Stimulated activated CD4-positive, alpha-beta T cell treated with anti-CD3 and anti-CD28 coated beads, Interleukin-15, amount 100 ng/mL, for 24 hours (primary cell): Measurements from ENCODE around the gene MORF4L1.
"Not testable (repeated sequence)": the region's sequence is repeated elsewhere in the genome, so short reads cannot be mapped to it uniquely, and the experiment has no call there.

Source experiments
- DNase-seq: peaks from one replicate; pipeline ENCODE4 v3.0.0-alpha.2; 2020

MORF4L1 gene

DNA sequence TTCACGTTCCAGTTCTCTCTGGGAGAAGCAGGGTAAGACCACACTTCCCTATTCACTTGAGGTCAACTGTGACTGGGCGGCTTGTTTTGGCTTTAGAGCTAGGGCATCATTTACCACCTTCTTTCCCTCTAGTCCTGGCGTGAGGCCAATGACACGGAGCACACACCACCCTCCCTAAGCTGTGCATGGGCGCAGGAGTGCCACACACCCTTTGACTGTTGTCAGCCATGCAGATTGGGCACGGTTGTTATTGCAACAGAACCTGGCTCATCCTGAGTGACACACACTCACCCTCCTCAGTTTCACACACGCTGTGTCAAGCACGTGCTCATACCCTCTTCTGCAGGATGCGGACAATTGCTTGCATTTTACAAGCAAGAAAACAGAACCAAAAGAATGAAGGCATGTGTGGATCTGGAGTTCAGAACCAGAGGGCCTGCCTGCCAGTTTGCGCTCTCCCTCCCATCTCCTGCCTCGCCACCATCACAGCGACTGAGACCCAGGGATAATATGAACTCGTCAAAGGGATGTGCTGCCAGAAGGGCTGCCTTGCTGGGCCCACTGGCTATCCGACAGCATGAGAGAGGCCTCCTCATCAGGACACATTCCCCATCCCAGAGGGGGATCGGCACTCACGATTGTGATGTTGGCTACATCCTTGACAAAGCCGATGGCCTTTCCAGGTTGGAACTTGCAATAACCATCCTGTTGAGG lies 54.5 kb downstream of the MORF4L1 start:
- no peak for DNase-seq

DNA sequence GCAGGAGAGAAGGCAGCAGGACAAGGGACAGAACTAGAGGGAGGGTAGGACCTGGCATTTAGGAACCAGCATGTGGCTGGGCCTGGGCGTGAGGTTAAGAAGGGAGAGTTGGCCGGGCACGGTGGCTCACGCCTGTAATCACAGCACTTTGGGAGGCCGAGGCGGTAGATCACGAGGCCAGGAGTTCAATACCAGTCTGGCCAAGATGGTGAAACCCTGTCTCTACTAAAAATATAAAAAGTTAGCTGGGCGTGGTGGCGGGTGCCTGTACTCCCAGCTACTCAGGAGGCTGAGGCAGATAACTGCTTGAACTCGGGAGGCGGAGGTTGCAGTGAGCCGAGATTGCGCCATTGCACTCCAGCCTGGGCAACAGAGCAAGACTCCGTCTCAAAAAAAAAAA lies 55.5 kb downstream of the MORF4L1 start:
- DNase-seq = not testable (repeated sequence)

DNA sequence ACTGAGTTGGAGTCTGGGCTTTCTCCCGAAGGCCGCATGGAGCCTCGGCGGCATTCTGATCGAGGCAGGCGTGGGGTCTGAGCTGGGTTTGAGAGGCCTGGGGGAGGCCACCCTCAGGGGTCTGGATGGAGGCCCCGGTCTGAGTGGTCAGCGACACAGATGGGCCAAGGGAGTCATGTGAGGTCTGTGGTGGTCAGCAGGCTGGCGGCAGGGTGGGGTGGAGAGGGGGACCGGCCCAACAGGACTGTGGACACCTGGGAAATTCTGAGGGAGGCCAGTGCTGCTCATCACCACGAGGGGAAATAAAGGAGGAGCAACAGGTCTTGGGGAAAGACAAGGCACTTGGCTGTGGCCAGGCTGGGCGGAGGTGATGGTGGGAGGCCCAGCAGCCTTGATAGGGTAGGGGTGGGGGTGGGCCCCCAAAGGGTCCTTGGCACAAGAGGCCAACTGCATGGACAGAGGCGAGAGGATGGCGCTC lies 56.0 kb downstream of the MORF4L1 start:
- no peak for DNase-seq

DNA sequence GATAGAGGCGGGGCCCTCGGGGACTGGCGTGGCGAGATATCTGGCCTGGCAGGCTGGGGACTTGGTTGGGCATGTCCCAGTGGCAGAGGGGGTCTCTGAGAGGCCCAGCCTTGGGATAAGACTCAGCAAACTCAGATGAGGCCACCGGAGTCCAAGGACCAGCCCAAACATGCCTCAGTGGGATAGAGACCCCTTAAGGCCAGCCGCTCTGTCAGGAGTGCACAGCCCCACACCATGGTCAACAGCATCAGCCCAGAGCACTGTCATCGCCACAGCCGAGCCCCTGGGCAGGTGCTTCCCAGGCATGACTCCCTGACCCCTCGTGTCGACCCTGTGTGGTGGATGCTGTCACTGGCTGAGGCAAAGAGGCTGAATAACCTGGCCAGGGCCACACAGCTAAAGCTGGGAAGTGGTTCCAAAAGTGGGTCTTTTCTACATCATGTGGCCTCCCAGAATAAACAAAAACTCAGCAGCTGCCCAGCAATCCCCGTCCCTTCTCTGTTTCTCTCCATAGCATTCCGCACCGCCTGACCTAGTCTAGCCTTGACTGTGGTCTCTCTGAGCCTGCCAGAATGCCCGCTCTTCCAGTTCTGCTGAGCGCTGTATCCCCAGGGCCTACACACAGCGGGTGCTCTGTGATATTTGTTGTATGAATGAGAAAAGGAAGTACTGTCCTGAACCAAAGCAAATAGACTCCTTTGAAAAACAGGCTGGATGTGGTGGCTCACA lies 57.0 kb downstream of the MORF4L1 start:
- DNase-seq = no peak

DNA sequence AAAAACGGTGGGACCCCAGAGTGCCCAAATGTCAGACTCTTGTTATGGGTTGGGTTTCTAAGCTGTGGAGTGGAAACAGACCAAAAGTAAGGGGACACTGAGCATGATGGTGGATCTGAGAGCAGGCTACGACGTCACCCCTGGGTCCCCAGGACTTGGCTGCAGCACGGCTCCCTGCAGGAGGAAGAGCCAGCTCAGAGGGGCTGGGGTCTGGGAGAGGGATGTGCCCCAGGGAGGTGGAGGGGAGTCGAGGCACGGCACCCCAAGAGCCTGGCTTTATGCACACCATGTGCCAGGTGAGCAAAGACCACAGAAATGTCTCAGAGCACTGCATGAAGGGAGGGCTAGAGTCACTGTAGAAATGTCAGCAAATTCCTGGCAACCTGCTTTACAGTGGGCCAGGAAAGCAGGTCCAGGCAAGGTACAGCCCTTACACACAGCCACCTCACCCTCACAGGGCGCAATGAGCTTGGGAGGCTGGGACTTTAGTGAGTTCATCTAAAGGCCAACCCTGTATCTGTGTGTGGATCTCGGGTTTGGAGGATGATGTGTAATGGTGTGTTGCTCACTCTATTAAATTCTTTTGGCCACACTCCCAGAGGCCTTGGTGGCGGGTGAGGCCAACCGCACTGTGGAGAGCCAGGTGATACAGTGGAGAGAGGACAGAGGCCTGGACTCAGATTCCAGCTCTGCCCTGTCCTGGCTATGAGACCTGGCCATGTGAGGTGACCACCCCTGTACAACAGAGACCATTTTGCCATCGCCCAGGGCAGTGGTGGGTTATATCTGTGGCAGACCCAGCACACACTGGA lies 58.1 kb downstream of the MORF4L1 start:
- no peak for DNase-seq

DNA sequence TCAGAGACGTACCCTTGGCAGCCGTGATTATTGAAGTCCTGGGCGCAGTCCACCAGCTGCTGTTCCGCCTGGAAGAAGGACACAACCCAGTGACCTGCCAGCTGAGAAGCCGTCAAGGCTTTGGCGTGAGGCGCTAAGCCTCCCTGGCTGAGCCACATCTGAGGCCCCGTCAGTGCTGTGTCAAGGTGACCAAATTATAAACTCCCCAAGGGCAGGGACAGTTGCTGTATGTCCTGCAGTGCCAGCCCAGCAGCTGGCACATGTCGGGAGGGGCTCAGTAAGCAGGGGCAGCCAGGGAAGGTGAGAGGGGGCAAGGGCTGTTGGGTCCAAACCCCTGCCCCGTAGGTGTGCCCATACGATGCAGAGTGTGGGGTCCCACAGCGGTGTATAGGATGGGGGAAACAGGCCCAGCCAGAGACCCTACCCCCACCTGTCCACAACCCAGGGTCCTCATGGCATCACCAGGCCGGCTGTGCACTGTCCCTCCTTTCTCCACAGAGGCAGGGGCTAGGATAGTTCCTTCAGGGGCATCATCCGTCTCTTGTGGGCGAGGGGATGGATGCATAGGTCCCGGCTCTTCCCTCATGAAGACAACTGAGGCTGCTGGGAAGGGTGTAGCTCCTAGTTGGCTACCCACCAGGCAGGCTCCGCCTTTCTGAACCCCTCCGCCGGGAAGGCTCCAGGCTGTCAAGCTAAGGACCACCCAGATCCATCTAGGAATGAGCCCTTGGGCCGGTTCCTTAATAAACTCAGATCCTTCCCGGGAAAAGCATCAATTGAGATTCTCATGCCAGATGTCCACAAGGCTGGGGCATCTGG lies 59.0 kb downstream of the MORF4L1 start:
- no peak for DNase-seq

DNA sequence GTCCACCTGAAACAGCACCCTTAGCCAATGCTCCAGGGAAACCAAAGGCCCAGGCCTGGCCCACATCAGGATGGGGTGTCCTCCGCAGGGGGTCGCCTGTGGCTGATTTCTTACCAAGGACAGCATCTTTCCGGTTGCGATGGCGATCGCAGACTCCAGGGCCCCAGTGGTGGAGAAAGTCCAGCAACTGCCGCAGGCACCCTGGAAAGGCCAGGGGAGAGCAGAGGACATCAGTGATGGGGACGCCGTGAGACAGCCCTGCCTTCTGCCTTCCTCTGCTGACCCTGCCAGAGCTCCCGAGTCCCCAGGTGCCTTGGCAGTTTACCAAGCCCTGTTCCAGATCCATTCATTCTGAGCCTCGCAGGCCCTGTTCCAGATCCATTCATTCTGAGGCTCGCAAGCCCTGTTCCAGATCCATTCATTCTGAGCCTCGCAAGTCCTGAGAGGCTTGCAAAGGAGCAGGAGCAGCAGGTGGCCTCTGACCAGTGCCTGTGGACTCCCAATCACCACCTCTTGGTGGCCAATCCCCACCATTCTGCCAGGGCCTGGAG lies 59.6 kb downstream of the MORF4L1 start:
- no peak for DNase-seq

DNA sequence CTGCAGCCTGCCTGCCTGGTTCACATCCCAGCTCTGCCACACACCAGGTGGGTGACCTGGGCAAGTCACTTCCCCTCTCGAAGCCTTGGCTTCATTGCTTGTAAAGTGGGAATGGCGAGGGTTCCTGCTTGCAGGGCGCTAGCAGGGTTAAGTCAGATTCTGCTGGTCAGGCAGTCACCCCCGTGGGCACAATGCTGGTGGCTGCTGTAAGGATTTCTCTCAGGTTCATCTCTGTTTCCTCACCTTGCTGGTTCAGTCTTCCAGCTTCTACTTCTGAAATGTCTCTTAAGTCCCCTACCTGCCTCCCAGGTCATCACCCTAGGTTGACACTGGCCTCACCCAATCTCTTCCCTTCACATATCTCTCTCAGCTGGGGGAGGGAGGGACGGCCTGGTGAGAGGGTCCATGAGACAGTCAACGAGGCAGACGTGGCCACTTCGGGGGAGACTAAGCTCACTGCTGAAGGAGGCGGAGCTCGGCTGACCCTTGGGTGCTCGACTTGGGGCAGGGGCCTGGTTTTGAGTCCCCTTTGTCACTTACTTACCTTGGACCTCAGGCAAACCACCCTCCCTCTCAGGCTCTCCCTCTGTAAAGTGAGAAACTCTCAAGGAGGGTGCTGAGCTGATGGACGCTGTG lies 60.6 kb downstream of the MORF4L1 start:
- no peak for DNase-seq

DNA sequence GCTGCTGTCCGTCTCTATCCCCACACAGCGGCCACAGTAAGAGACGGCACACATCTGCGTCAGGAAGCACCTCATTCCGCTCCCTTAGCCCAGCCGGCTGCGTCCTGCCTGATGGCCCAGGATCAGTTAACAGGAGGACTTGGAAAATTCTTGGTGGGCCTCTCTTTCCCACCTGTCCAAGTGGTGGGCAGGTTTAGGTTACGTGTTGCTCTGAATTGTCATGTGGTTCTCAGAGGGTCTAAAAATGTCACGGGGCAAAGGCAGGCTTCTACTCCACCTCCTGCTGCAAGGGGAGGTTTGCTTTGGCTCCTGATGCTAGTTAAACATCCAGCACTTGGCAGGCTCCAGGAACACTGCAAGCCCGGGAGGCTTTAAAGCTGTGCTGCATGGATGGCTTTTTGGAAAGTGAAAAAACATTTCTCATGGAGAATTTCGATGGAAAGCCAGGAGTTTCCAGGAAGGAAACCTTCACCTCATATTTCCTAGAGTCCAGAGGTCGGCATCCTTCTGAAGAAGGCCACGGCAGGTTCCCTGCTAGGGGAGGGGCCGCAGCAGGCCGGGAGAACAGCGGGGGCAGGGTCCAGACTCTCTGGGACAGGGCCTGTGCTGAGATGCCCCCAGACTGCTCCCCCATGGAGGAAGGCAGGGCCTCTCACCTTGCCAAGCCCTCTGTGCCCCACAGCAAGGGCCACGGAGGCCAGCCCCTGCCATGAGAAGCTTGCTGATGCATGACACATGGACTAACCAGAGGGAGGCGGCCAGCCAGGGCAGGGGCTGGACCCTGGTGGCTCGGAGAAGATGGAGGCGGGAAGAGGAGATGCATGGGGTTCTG lies 61.3 kb downstream of the MORF4L1 start:
- DNase-seq = no peak

DNA sequence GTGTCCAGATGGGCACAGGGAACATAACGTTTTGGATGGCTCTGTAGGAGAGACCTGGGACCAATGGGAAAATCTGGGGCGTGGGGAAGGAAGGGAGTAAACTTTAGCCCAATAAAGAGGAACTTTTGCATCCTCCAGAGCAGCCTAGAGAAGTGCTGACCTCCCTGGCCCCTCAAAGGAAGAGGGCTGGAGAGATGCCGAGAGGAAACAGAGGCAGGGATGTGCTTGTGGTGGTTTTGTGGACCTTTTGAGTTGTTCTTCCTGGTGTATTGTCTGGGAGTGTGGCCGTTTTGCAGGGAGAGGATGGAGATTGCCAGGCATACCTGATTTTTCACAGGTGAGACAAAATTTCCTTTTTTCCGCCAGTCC lies 61.9 kb downstream of the MORF4L1 start:
- no peak for DNase-seq

DNA sequence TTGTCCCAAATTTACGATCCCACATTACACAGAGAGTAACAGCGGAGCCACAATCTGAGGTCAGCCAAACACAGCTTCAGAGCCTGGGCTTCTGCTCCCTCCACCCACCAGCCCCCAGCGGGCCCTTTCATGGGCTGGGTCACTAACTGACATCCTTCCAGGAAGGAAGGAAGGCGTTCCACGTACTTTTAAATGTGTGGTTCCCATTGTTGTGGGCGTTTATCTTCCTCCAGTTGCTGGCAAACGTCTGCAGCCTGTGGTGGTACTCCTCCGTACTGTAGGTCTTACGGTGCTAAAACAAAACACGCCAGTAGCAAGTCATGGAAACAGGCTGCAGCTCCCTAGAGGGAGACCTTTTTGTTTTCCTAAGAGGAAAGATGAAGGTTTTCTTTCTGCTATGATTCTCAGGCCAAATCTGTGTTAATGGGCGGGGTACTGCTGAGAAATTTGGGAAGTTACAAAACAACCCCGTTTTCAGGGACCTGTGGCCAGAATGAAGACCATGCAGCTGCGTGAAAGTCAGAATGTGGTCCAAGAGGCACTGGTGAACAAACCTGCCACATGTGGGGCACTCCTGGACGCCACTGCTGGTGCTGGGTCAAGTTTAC lies 64.5 kb downstream of the MORF4L1 start:
- no peak for DNase-seq

DNA sequence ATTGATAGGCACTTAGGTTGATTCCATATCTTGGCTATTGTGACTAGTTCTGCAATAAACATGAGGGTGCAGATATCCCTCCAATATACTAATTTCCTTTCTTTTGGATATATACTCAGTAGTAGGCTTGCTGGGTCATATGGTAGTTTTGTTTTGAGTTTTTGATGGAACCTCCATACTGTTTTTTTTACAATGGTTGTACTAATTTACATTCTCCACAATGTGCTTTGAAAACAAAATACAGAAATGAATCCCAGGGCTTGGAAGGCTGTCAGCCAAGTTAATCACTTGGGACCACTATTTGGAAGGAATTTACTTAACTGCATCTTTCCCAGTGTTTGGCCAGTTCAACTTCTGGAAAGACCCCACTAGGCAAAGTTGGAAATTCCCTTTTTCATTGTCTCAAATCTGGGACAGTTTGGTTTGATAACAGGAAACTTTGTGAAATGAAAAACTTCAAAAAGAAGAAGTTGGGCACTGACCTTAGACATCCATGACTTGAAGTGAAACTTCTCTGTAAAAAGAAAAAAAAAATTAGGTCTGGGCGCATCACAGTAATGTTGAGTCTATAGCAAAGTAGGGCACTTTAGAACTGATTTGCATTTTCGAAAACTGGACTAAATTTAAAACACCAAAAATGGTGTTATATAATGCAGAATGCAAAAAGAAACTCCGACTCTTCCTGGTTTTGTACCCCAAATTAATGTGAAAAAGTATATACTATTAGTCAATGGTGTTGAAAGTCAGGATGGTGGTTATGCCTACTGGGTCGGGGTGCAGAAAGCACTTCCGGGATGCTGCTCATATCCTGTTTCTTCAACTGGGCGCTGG lies 66.2 kb downstream of the MORF4L1 start:
- DNase-seq = no peak

DNA sequence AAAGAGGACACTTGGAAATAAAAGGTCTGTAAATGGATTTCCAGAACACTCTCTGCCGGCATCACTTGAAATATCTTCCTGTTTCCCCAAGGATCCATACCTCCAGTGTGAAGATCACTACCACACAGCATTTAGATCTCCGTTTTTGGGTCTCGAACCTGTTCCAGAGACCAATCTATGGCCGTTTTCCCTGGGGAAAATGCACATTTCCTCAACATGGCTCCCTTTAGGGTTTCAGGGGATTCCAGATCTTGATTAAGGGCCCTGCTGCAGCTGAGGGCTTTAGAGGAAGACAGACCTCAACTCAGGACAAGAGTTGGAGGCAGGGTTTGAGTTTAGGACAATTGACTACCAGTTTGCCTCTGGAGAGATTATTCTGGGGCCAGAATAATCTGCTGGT lies 70.1 kb downstream of the MORF4L1 start:
- DNase-seq = no peak

DNA sequence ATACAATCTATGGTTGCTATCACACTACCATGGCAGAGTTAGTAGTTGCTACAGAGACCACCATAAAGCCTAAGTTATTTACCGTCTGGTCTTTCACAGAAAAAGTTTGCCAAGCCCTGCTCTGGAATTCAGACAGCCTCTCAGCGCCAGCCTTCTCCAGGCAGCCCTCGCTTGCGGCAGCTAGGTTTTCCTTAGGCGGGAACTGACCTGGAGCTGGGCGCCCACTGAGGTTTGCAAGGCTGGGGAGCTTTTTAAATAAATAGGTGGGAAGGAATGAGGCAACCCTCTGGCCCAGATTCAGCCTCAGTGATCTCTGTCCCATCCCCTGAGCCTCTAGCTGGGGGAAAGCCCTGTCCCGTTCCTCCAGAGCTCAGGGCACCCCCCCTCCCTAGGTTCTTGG lies 71.0 kb downstream of the MORF4L1 start:
- DNase-seq = no peak

DNA sequence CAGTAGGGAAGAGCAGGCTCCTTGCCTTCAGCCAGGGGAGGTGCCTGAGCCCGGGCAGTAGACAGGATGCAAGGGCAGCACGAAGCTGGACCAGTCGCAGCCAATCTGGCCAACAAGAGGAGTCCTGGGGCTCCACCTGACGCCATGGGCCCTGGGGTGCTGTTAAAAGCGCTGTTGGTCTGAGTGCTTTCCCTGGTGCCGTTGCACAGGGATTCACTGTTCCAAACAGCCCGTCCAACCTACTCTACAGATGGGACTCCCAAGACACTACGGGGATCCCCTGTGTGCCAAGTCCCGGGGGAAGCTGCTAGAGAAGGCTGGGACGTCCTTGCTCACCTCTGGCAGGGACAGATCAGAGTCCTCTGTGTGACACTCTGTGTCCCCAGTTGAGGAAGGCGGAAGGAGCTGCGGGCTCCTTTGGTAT lies 71.5 kb downstream of the MORF4L1 start:
- no peak for DNase-seq

DNA sequence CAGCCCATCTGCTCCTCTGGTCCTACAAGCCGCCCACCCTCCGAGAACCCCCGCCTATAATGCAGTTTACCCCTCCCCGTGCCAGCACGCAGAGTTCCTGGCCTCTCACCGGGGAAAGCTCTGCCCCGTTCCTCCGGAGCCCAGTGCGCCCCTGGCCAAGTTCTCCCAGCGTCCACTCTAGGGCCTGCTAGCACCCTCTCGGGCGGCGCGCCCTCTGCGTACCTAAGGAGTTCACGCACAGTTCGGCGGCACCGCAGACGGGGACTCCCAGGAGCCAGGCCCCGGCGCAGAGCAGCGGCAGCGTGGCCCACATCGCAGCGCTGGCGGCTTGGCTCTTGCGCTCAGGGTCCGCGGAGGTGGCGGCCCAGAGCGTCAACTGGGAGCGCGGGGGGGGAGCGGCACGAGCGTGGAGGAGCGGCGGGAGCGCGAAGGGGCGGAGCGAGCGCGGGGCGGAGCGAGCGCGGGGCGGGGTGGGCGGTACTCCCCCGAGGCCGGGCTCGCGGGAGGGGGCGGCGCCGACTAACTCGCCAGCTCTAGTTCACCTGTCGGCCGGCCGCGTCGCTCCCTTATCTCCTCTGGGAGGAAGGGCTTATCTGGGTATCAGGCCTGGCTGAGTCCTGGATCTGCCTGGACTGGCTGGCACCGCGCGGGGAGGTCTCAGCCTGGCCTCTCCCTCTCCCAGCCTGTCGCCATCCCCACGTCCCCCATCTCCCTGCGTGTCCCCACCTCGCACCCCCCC lies 72.1 kb downstream of the MORF4L1 start, which contains the start of gene CTSH:
TSS of gene CTSH (minus strand) at position 378 of the 739 bp plus-strand sequence. CDS start at position 313, 65 bp downstream.
- peak; percentile 83 for DNase-seq

DNA sequence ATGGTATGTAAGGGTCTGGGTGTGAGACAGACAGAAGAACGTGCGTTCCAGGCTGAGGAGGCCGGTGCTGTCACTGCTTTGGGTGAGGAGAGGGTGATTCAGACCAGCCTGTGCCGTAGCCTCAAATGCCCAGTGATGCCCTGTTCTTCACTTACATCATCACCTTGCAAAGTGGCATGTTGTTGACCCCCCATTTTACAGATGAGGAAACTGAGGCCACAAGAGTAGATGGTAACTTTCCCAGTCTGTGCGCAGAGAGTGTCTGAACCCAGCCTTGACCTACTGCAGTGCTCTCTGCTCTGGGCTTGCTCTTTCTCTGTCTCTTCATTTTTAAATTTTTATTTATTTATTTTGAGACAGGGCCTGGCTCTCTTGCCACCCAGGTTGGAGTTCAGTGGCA lies 73.8 kb downstream of the MORF4L1 start:
- DNase-seq = no peak

DNA sequence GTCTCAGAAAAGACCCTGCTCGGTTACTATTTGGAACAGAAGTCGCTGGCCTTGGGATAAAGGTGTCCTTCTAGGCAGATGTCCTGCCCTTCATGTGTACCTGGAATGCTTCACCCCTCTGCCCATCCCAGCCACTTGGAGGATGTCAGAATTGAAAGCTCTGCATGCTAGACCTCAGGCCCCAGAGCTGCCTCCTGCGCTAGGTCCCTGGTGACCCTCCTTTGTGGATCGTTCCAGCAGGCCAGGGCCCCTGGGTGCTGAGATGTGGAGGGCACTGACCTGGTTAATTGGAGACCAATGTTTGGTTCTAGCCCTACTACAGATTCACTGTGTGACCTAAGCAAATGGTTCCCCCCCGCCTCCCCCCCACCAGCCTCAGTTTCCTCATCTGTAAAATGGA lies 74.8 kb downstream of the MORF4L1 start:
- DNase-seq = no peak
